ENCODE results near the gene MYO3B.
A peak's percentile ranks its signal among the peaks of the same experiment; 100 is the strongest.

MYO3B gene

GRCh38 chr2:170679607-170680079, 501.7 kb downstream of the MYO3B start:
- WGBS, 2 experiments: 17 to 30% methylated on average over 4 of the region's 5 CpGs
- peak overlapping the region; percentile 80 for H3K27ac ChIP-seq (ENCODE audit: insufficient read depth, low read depth, low read length, poor library complexity, severe bottlenecking)
- H3K4me3 ChIP-seq (ENCODE audit: insufficient read depth, low read depth, low read length): no peak overlapping the region
- H3K9me3 ChIP-seq (ENCODE audit: control insufficient read depth, low read length): no peaks in the 10 kb centered on the region
- H3K4me1 ChIP-seq (ENCODE audit: control insufficient read depth, insufficient read depth, low read length): peaks cover 33% of the 10 kb centered on the region
- no peaks in the 10 kb centered on the region for H3K27me3 ChIP-seq (ENCODE audit: control insufficient read depth, insufficient read depth, low read length, poor library complexity, severe bottlenecking)
- no peaks in the 10 kb centered on the region for H3K36me3 ChIP-seq (ENCODE audit: control insufficient read depth, insufficient read depth, low read length)

- Histone ChIP-seq H3K9me3 (ENCODE audit: control insufficient read depth, low read length) (no peaks in the 10 kb centered on the region), H3K36me3 (ENCODE audit: control insufficient read depth, insufficient read depth, low read length) (no peaks in the 10 kb centered on the region), H3K4me3 (ENCODE audit: insufficient read depth, low read depth, low read length) (no peak overlapping the region), H3K4me1 (ENCODE audit: control insufficient read depth, insufficient read depth, low read length) (peaks cover 33% of the 10 kb centered on the region), H3K27me3 (ENCODE audit: control insufficient read depth, insufficient read depth, low read length, poor library complexity, severe bottlenecking) (no peaks in the 10 kb centered on the region), H3K27ac (ENCODE audit: insufficient read depth, low read depth, low read length, poor library complexity, severe bottlenecking) (peak overlapping the region; percentile 80)
- 15 to 23% methylated on average over 2 of the region's 2 CpGs for WGBS, 2 experiments
Observed at GRCh38 chr2:170680172-170680941, 502.4 kb downstream of the MYO3B start.

- H3K27ac ChIP-seq (ENCODE audit: insufficient read depth, low read depth, low read length, poor library complexity, severe bottlenecking): no peak overlapping the region
- H3K36me3 ChIP-seq (ENCODE audit: control insufficient read depth, insufficient read depth, low read length): no peaks in the 10 kb centered on the region
- H3K4me1 ChIP-seq (ENCODE audit: control insufficient read depth, insufficient read depth, low read length): peaks cover 33% of the 10 kb centered on the region
- no peaks in the 10 kb centered on the region for H3K27me3 ChIP-seq (ENCODE audit: control insufficient read depth, insufficient read depth, low read length, poor library complexity, severe bottlenecking)
- 83 to 85% methylated on average over 1 of the region's 1 CpG for WGBS, 2 experiments
- H3K9me3 ChIP-seq (ENCODE audit: control insufficient read depth, low read length): no peaks in the 10 kb centered on the region
- H3K4me3 ChIP-seq (ENCODE audit: insufficient read depth, low read depth, low read length): no peak overlapping the region
Observed at GRCh38 chr2:170681311-170681710, 503.4 kb downstream of the MYO3B start.

- Histone ChIP-seq H3K27ac (ENCODE audit: insufficient read depth, low read depth, low read length, poor library complexity, severe bottlenecking) (no peak overlapping the region), H3K4me3 (ENCODE audit: insufficient read depth, low read depth, low read length) (no peak overlapping the region), H3K9me3 (ENCODE audit: control insufficient read depth, low read length) (no peaks in the 10 kb centered on the region), H3K27me3 (ENCODE audit: control insufficient read depth, insufficient read depth, low read length, poor library complexity, severe bottlenecking) (no peaks in the 10 kb centered on the region), H3K36me3 (ENCODE audit: control insufficient read depth, insufficient read depth, low read length) (no peaks in the 10 kb centered on the region), H3K4me1 (ENCODE audit: control insufficient read depth, insufficient read depth, low read length) (peaks cover 13% of the 10 kb centered on the region)
- WGBS, 2 experiments: 37 to 39% methylated on average over 4 of the region's 4 CpGs
Observed at GRCh38 chr2:170685591-170685990, 507.6 kb downstream of the MYO3B start.

GRCh38 chr2:170689481-170689880, 511.5 kb downstream of the MYO3B start:
- Histone ChIP-seq H3K27me3 (ENCODE audit: control insufficient read depth, insufficient read depth, low read length, poor library complexity, severe bottlenecking) (no peaks in the 10 kb centered on the region), H3K4me3 (ENCODE audit: insufficient read depth, low read depth, low read length) (no peak overlapping the region), H3K36me3 (ENCODE audit: control insufficient read depth, insufficient read depth, low read length) (no peaks in the 10 kb centered on the region), H3K9me3 (ENCODE audit: control insufficient read depth, low read length) (no peaks in the 10 kb centered on the region), H3K4me1 (ENCODE audit: control insufficient read depth, insufficient read depth, low read length) (peaks cover 3% of the 10 kb centered on the region), H3K27ac (ENCODE audit: insufficient read depth, low read depth, low read length, poor library complexity, severe bottlenecking) (no peak overlapping the region)
- 95 to 96% methylated on average over 5 of the region's 5 CpGs for WGBS, 2 experiments

- WGBS, 2 experiments: 90 to 93% methylated on average over 8 of the region's 8 CpGs
- Histone ChIP-seq H3K27me3 (ENCODE audit: control insufficient read depth, insufficient read depth, low read length, poor library complexity, severe bottlenecking) (no peaks in the 10 kb centered on the region), H3K4me3 (ENCODE audit: insufficient read depth, low read depth, low read length) (no peak overlapping the region)
Observed at GRCh38 chr2:170690640-170691039, 512.7 kb downstream of the MYO3B start.

GRCh38 chr2:170694316-170694715, 516.4 kb downstream of the MYO3B start:
- Histone ChIP-seq H3K4me3 (ENCODE audit: insufficient read depth, low read depth, low read length) (no peak overlapping the region), H3K9me3 (ENCODE audit: control insufficient read depth, low read length) (no peaks in the 10 kb centered on the region), H3K36me3 (ENCODE audit: control insufficient read depth, insufficient read depth, low read length) (no peaks in the 10 kb centered on the region), H3K27me3 (ENCODE audit: control insufficient read depth, insufficient read depth, low read length, poor library complexity, severe bottlenecking) (no peaks in the 10 kb centered on the region), H3K27ac (ENCODE audit: insufficient read depth, low read depth, low read length, poor library complexity, severe bottlenecking) (no peak overlapping the region), H3K4me1 (ENCODE audit: control insufficient read depth, insufficient read depth, low read length) (peaks cover 28% of the 10 kb centered on the region)
- 80 to 86% methylated on average over 11 of the region's 11 CpGs for WGBS, 2 experiments

More at GRCh38 chr2:170690640-170691039, 512.7 kb downstream of the MYO3B start:
- Histone ChIP-seq H3K4me1 (ENCODE audit: control insufficient read depth, insufficient read depth, low read length) (peaks cover 13% of the 10 kb centered on the region), H3K27ac (ENCODE audit: insufficient read depth, low read depth, low read length, poor library complexity, severe bottlenecking) (no peak overlapping the region), H3K9me3 (ENCODE audit: control insufficient read depth, low read length) (no peaks in the 10 kb centered on the region), H3K36me3 (ENCODE audit: control insufficient read depth, insufficient read depth, low read length) (no peaks in the 10 kb centered on the region)

- Histone ChIP-seq H3K27ac (ENCODE audit: insufficient read depth, low read depth, low read length, poor library complexity, severe bottlenecking) (no peak overlapping the region), H3K4me1 (ENCODE audit: control insufficient read depth, insufficient read depth, low read length) (peaks cover 28% of the 10 kb centered on the region), H3K4me3 (ENCODE audit: insufficient read depth, low read depth, low read length) (no peak overlapping the region), H3K36me3 (ENCODE audit: control insufficient read depth, insufficient read depth, low read length) (no peaks in the 10 kb centered on the region), H3K27me3 (ENCODE audit: control insufficient read depth, insufficient read depth, low read length, poor library complexity, severe bottlenecking) (no peaks in the 10 kb centered on the region), H3K9me3 (ENCODE audit: control insufficient read depth, low read length) (no peaks in the 10 kb centered on the region)
- 64 to 71% methylated on average over 5 of the region's 6 CpGs for WGBS, 2 experiments
Observed at GRCh38 chr2:170695521-170696410, 517.8 kb downstream of the MYO3B start.

GRCh38 chr2:170696948-170697347, 519.0 kb downstream of the MYO3B start:
- Histone ChIP-seq H3K9me3 (ENCODE audit: control insufficient read depth, low read length) (no peaks in the 10 kb centered on the region), H3K36me3 (ENCODE audit: control insufficient read depth, insufficient read depth, low read length) (no peaks in the 10 kb centered on the region), H3K27me3 (ENCODE audit: control insufficient read depth, insufficient read depth, low read length, poor library complexity, severe bottlenecking) (no peaks in the 10 kb centered on the region), H3K27ac (ENCODE audit: insufficient read depth, low read depth, low read length, poor library complexity, severe bottlenecking) (no peak overlapping the region), H3K4me1 (ENCODE audit: control insufficient read depth, insufficient read depth, low read length) (peaks cover 28% of the 10 kb centered on the region), H3K4me3 (ENCODE audit: insufficient read depth, low read depth, low read length) (no peak overlapping the region)
- WGBS, 2 experiments: 85 to 86% methylated on average over 3 of the region's 3 CpGs

GRCh38 chr2:170701011-170701410, 523.1 kb downstream of the MYO3B start:
- no peaks in the 10 kb centered on the region for H3K36me3 ChIP-seq (ENCODE audit: control insufficient read depth, insufficient read depth, low read length)
- H3K4me1 ChIP-seq (ENCODE audit: control insufficient read depth, insufficient read depth, low read length): peaks cover 10% of the 10 kb centered on the region
- H3K4me3 ChIP-seq (ENCODE audit: insufficient read depth, low read depth, low read length): no peak overlapping the region
- 89 to 91% methylated on average over 4 of the region's 4 CpGs for WGBS, 2 experiments
- no peaks in the 10 kb centered on the region for H3K9me3 ChIP-seq (ENCODE audit: control insufficient read depth, low read length)
- H3K27ac ChIP-seq (ENCODE audit: insufficient read depth, low read depth, low read length, poor library complexity, severe bottlenecking): no peak overlapping the region
- no peaks in the 10 kb centered on the region for H3K27me3 ChIP-seq (ENCODE audit: control insufficient read depth, insufficient read depth, low read length, poor library complexity, severe bottlenecking)
